Measurements from ENCODE around the gene EML6.
"Not testable (repeated sequence)": the region's sequence is repeated elsewhere in the genome, so short reads cannot be mapped to it uniquely, and the experiment has no call there.

The EML6 gene

DNA sequence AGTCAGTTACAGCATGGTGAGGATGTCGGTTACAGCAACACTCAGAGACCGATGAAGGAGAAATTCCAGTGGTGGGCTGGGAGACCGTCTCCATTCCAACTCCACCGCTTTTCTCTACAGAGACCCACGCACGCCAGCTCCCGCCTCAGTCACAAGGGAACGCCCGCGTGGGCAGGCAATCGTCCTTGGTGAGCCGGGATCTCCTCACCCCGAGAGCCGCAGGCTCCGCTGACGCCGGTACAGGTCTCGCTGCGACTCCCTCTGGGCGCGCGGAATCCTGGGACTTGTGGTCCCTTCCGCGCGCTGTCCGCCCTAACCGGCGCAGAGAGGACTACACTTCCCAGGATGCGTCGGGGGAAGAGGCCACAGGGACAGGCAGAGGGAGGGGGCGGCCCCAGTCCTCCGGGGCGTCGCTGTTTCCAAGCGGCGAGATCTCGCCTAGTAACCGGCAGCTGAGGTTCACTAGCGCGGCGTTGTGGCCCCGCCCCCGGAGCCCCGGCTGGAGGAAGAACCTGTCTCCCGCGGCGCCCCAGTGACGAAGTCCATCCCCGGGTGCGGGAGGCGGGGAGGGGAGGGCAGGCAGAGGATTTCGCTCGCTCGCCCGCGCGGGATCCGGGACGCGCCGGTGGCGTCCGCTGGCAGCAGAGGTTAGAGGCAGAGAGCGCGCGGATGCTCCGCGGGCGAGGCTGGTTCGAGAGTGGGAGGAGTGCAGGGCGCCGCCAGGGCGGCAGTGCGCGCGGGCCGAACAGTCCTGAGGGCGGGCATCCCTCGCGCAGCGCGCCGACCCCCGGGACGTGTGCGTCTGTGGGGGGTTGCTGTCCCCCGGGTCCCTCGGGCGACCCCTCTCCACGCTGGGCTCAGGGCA, at the start of gene EML6:
EML6 (plus strand) TSS at position 532 of the 865 bp plus-strand sequence. CDS start 1,400 bp downstream, outside the sequence.
- DNase-seq (ENCODE audit: low read depth): peak; percentile 92

DNA sequence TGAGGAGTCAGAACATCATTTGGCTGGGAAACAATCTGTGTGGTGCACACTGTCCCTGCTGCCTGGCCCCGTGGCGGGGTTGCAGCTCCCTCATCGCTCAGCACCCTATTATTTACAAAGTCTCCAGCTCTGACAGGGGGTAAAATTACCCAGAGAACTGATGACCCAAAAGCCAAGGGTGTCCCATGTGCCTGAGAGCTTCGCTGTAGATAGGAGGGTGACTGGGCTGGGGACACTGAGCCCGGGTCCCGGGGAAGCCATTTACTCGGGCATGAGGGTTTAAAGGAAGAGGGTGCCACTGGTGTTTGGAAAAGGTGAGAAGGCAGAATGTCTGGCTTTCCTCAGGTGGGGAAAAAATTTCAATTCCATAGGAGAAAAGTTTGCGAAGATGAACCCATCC, 48.2 kb upstream of the EML6 start:
- no peak for DNase-seq (ENCODE audit: low read depth)

DNA sequence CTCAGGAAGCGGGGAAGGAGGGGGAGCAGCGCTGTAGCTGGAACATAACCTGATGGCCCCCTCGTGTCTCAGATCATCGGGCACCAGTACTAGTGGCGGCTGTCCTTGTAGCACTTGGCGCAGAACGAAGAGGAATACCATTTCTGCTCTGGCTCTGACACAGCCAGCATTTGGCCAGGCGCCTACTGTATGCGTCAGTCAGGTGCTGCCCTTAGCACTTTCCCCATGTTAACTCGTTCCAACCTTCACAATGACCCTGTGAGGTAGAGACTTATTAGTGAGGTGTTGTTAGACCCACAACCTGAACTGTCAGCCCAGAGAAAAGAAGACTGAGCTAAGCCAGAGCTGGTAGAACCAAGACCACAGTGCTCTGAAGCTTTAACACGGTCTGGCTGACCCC, 47.7 kb upstream of the EML6 start:
- no peak for DNase-seq (ENCODE audit: low read depth)

DNA sequence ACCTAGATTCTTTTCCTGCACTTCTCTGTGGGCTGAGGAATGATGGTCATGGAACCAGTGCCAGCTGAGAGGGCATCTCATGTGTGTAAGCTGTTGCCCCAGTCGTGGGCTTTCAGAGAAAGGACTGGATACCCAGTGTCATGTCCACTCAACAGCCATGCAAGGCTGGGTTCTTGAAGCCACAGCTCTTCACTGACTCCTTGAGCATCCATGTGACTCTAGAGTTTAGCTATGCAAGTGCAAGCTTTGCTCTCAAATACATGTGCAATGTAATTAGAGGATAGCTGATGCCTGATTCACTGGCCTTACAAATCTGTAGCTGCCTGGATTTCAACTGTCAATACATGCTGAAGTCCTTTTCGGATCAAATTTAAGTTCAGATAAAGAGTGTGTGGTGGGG, 46.8 kb upstream of the EML6 start:
- no peak for DNase-seq (ENCODE audit: low read depth)

- no peak for DNase-seq (ENCODE audit: low read depth)
Observed at GRCh38 chr2:54677476-54678265, 45.8 kb upstream of the EML6 start.

DNA sequence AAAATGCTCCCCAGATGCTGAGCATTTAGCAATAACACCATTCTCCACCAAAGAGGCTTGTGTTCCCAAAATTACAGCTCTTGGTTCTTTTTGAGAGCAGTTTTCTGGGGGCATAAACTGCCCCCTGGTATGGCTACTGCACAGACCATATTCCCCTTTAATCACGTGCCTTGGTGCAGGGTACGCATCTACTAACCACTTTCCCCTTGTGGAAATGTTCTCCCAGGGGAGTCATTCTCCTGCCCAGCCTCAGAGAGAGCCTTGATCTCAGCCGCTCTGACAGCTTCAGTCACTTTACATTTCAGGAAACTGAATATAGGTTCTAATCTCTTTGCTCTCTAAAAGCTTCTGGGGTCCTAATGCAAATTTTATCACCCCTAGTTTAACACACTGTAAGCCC, 44.7 kb upstream of the EML6 start:
- DNase-seq (ENCODE audit: low read depth): no peak

- DNase-seq (ENCODE audit: low read depth): no peak
Observed at GRCh38 chr2:54680397-54681041, 42.9 kb upstream of the EML6 start.

GRCh38 chr2:54681416-54681815, 42.0 kb upstream of the EML6 start:
- DNase-seq (ENCODE audit: low read depth): no peak

DNA sequence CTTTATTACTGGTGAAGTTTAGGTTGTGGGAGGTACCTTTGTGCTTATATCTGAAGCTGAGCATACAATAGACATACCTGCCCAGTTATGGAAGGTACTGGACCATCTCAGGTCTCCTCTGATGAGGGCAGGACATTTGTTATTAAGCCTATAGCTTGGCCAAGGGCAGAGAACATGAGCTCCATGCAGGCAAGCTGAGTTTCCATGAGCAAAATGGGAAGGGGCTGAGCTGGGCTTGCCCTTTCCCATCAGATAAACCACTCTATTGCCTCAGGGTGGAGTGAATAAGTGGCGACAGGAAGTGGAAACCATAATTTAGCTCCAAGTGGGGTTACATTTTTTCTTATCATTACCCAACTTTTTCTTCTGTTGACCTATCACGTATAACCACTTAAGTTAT, 39.9 kb upstream of the EML6 start:
- DNase-seq (ENCODE audit: low read depth): no peak

DNA sequence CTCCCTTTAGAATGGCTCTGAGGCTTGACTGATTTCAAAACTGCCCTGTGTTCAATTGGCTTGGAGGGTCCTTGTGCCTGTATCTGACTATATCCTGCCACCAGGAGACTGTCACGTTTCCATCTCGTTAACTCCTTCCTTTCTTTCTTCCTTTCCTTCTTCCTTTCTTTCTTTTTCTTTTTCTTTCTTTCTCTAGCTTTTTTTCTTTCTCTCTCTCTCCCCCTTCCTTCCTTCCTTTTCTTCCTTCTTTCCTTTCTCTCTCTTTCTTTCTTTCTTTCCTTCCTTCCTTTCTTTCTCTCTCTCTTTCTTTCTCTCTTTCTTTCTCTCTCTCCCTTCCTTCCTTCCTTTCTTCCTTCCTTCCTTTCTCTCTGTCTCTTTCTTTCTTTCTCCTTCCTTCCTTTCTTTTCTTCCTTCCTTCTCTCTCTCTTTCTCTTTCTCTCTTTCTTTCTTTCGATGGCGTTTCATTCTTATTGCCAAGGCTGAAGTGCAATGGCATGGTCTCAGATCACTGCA, 38.1 kb upstream of the EML6 start:
- DNase-seq (ENCODE audit: low read depth): no peak

DNA sequence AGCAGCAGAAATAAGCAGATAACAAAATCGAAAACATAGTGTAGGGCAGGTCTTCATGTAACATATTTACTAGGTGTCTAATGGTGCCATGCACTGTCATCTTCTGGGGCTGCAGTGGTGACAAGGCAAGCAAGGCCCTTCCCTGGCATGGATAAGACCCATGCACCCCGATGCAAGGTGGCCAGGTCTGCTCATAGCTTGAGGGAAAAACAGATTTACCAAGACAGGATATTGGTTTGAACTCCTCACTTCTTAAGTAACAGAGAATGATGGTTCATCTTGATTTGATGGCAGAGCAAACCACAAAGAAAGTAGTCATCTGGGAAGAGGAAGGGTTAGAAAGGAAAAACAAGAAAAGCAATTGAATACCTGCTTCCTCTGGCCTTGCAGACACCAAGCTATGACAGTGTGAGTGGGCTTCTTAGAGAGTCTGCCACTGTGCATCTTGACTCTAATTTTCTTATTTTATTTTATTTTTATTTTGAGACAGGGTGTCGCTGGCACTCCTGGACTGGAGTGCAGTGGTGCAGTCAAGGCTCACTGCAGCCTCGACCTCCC, 35.8 kb upstream of the EML6 start:
- no peak for DNase-seq (ENCODE audit: low read depth)

DNA sequence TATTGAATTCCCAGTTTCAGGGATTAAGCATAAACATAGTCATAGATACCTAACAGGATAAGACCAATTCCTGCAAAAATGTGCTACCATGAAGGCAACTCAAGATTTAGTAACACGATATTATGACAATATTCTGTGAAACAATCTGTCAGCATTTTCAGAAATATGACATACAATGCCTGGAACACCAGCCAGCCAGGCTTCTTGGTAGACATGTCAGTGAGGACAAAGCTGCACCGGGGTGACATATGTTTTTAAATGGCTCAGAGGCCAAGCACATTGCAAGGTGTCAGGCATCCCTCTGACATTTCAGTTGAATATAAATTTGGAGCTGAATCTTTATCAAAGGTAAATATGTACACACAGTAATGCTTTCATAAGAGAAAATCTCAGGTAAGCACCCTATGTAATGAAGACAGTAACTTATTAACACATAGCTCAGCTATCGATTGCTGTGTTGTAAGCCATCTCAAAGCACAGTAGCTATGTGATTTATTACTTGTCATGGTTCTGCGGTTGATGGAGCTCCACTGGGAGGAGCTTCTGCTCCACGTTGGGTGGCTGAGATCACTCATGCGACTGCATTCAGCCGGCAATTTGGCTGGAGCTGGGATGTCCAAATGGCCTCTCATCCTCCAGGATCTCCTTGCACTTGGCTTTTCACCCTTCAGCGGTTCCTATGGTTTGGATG, 31.9 kb upstream of the EML6 start:
- no peak for DNase-seq (ENCODE audit: low read depth)

- no peak for DNase-seq (ENCODE audit: low read depth)
Observed at GRCh38 chr2:54692556-54692955, 30.9 kb upstream of the EML6 start.

- DNase-seq (ENCODE audit: low read depth): no peak
Observed at GRCh38 chr2:54695378-54695777, 28.1 kb upstream of the EML6 start.

DNA sequence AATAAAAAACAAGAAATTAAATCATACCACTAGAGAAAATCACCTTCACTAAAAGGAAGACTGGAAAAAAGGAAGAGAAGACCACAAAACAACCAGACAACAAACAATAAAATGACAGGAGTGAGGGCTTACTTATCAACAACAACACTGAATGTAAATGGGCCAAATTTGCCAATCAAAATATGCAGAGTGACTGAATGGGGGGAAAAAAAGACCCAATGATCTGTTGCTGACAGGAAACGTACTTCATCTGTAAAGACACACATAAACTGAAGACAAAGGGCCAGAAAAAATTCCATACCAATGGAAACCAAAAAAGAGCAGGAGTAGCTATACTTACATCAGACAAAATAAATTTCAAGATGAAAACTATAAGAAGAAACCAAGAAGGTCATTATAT, 25.5 kb upstream of the EML6 start:
- no peak for DNase-seq (ENCODE audit: low read depth)

DNA sequence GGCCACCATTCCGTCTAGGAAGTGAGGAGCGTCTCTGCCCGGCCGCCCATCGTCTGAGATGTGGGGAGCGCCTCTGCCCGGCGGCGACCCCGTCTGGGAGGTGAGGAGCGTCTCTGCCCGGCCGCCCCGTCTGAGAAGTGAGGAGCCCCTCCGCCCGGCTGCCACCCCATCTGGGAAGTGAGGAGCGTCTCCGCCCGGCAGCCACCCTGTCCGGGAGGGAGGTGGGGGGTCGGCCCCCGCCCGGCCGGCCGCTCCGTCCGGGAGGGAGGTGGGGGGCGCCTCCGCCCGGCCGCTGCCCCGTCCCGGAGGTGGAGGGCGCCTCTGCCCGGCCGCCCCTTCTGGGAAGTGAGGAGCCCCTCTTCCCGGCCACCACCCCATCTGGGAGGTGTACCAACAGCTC, 24.5 kb upstream of the EML6 start:
- not testable (repeated sequence) for DNase-seq (ENCODE audit: low read depth)

DNA sequence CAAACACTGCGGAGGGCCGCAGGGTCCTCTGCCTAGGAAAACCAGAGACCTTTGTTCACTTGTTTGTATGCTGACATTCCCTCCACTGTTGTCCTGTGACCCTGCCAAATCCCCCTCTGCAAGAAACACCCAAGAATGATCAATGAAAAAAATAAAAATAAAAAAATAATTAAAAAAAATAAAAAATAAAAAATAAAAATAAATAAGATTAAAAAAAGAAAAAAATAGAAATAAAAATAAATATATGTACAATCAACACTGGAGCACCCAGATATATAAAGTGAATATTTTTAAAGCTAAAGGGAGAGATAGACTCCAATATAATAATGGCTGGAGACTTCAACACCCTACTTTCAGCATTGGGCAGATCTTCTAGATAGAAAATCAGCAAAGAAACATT, 23.8 kb upstream of the EML6 start:
- DNase-seq (ENCODE audit: low read depth): no peak

- DNase-seq (ENCODE audit: low read depth): no peak
Observed at GRCh38 chr2:54701029-54701428, 22.4 kb upstream of the EML6 start.

- DNase-seq (ENCODE audit: low read depth): no peak
Observed at GRCh38 chr2:54704238-54704637, 19.2 kb upstream of the EML6 start.

DNA sequence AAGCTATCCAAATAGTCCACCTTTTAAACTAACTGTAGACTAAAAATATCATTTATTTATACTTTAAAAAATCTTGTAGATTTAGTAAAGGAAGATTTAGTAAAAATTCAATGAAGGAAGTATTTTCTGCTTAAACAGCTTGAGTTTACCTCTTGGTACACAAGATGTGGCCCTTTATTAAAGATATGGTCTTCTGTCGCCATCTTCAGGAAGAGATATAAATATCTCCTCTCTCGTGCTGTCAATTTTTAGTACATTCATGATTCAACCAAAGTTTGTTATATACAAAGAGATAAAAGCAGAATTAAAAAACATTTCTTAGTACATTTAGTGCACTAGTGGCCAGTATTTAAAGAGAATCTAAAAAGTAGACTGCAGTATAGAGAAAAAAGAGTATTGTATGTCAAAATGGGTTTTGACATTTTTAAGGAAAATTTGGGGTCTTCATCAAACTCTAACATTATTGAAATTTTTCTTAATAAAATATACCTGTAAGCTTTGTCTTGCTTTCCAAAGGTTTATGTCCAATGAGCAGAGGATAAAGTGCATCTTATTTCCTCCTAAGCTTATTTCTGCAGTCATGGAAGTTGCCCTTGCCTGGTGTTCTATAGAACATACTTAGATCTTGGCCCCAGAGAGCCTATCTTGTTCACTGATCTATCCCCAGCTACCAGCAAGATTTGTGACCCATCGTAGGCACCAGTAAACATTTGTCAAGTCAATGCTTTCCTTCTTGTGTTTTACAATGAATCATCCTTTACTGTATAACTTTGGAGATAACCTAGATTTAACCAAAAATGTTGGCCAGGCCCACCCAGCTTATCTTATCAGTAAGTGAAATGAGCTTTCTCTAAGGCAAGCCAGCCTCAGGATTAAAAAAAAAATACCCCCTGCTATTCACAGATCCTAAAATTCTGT, 18.5 kb upstream of the EML6 start:
- no peak for DNase-seq (ENCODE audit: low read depth)

GRCh38 chr2:54706622-54707021, 16.8 kb upstream of the EML6 start:
- DNase-seq (ENCODE audit: low read depth): no peak

All from CMK (cell line).